GM23338 (cell line): Measurements from ENCODE around the gene IL17RB. TPM values are rescaled to one million over a fixed set of nuclear protein-coding genes. Genes with fewer than 3 reads are reported as not detected.
A peak's percentile ranks its signal among the peaks of the same experiment; 100 is the strongest.

ENCODE experiments used
- ATAC-seq: fragments of 200-7000 bp; cut with Tn5 transposase; 3 replicates; pipeline ENCODE4 v1.9.1; 2020
- DNase-seq: peaks from one replicate; pipeline ENCODE4 v3.0.0-alpha.2; 2015; ENCODE audit warnings: low spot score
- H2AFZ ChIP-seq: fragments of 200-600 bp; sonication (generic); 2 replicates; pipeline ENCODE4 v1.8.0; 2016; ENCODE audit warnings: antibody characterized with exemption, mild to moderate bottlenecking, moderate library complexity
- H3F3A ChIP-seq: fragments of 200-600 bp; sonication (generic); replicated peaks from 2 replicates; pipeline ENCODE4 v1.8.0; 2017; ENCODE audit warnings: antibody characterized with exemption, mixed run types, low read depth
- H3K27ac ChIP-seq: fragments of 200-600 bp; sonication (generic); 2 replicates; pipeline ENCODE4 v1.6.1; 2016; ENCODE audit warnings: low read depth
- H3K27me3 ChIP-seq: fragments of 200-600 bp; sonication (generic); 2 replicates; pipeline ENCODE4 v1.8.0; 2016; ENCODE audit warnings: mild to moderate bottlenecking, mixed run types, moderate library complexity; ENCODE audit not compliant: insufficient read depth
- H3K36me3 ChIP-seq: fragments of 200-600 bp; sonication (generic); 2 replicates; pipeline ENCODE4 v1.8.0; 2016; ENCODE audit warnings: mild to moderate bottlenecking; ENCODE audit not compliant: insufficient read depth
- H3K4me1 ChIP-seq: fragments of 200-600 bp; sonication (generic); 2 replicates; pipeline ENCODE4 v1.8.0; 2016; ENCODE audit warnings: mild to moderate bottlenecking, moderate library complexity; ENCODE audit not compliant: insufficient read depth
- H3K4me2 ChIP-seq: fragments of 200-600 bp; sonication (generic); 2 replicates; pipeline ENCODE4 v1.7.1; 2017; ENCODE audit warnings: mixed run types
- H3K4me3 ChIP-seq: fragments of 200-600 bp; sonication (generic); 2 replicates; pipeline ENCODE4 v1.6.1; 2016; ENCODE audit warnings: mixed run types
- H3K79me2 ChIP-seq: fragments of 200-600 bp; sonication (generic); replicated peaks from 2 replicates; pipeline ENCODE4 v1.8.0; 2017; ENCODE audit warnings: mild to moderate bottlenecking; ENCODE audit not compliant: insufficient read depth
- H3K9me2 ChIP-seq: fragments of 200-600 bp; sonication (generic); 2 replicates; pipeline ENCODE4 v1.8.0; 2017; ENCODE audit not compliant: insufficient read depth
- H4K20me1 ChIP-seq: fragments of 200-600 bp; sonication (generic); replicated peaks from 2 replicates; pipeline ENCODE4 v1.8.0; 2017; ENCODE audit warnings: mild to moderate bottlenecking; ENCODE audit not compliant: insufficient read depth
- H3K27ac Mint-ChIP-seq: 2 replicates; pipeline ENCODE4 v1.8.0; 2020; ENCODE audit warnings: inconsistent platforms, mild to moderate bottlenecking, moderate library complexity, mixed read lengths
- H3K27me3 Mint-ChIP-seq: 3 replicates; pipeline ENCODE4 v1.8.0; 2022; ENCODE audit warnings: low read depth, mild to moderate bottlenecking, moderate library complexity, mixed read lengths, inconsistent platforms; ENCODE audit not compliant: insufficient read depth, poor library complexity
- H3K36me3 Mint-ChIP-seq: 3 replicates; pipeline ENCODE4 v1.8.0; 2021; ENCODE audit warnings: low read depth, mild to moderate bottlenecking, inconsistent platforms, moderate library complexity, mixed read lengths
- H3K4me1 Mint-ChIP-seq: 3 replicates; pipeline ENCODE4 v1.8.0; 2020; ENCODE audit warnings: mild to moderate bottlenecking, inconsistent platforms, mixed read lengths
- H3K4me3 Mint-ChIP-seq: 3 replicates; pipeline ENCODE4 v1.8.0; 2021; ENCODE audit warnings: moderate library complexity, mild to moderate bottlenecking, inconsistent platforms, mixed read lengths
- H3K9me3 Mint-ChIP-seq: 3 replicates; pipeline ENCODE4 v1.8.0; 2020; ENCODE audit warnings: moderate library complexity, mild to moderate bottlenecking, inconsistent platforms, mixed read lengths
- ETS1 ChIP-seq: IDR thresholded peaks from 2 replicates; pipeline ENCODE4 v1.6.1; 2016; ENCODE audit warnings: antibody characterized with exemption
- EZH2phosphoT487 ChIP-seq: fragments of 200-600 bp; sonication (generic); IDR thresholded peaks from one replicate; pipeline ENCODE4 v1.8.1; 2018; ENCODE audit warnings: antibody characterized with exemption; ENCODE audit not compliant: unreplicated experiment
- JUNB ChIP-seq: IDR thresholded peaks from one replicate; pipeline ENCODE4 v1.6.1; 2016; ENCODE audit warnings: antibody characterized with exemption; ENCODE audit not compliant: unreplicated experiment
- POLR2AphosphoS5 ChIP-seq: IDR thresholded peaks from 2 replicates; pipeline ENCODE4 v1.6.1; 2016; ENCODE audit warnings: antibody characterized with exemption, low read depth
- REST ChIP-seq: IDR thresholded peaks from one replicate; pipeline ENCODE4 v1.6.1; 2018; ENCODE audit warnings: antibody characterized with exemption; ENCODE audit not compliant: unreplicated experiment
- STAT1 ChIP-seq: IDR thresholded peaks from one replicate; pipeline ENCODE4 v1.6.1; 2016; ENCODE audit warnings: antibody characterized with exemption; ENCODE audit not compliant: unreplicated experiment
- ZNF114 ChIP-seq: fragments of 250-450 bp; sonication (Bioruptor Pico); IDR thresholded peaks from 2 replicates; pipeline ENCODE4 v1.5.0; 2020; ENCODE audit warnings: mild to moderate bottlenecking, moderate library complexity
- ZNF331 ChIP-seq: fragments of 250-450 bp; sonication (Bioruptor Pico); IDR thresholded peaks from 2 replicates; pipeline ENCODE4 v1.5.0; 2020; ENCODE audit warnings: low read depth, mild to moderate bottlenecking, moderate library complexity
- ZNF462 ChIP-seq: fragments of 250-450 bp; sonication (Bioruptor Pico); IDR thresholded peaks from 2 replicates; pipeline ENCODE4 v1.5.0; 2020; ENCODE audit warnings: mild to moderate bottlenecking, moderate library complexity
- polyA plus RNA-seq: library from polyadenylated mRNA; unstranded; fragments of >200 nt; fragmentation: Nextera tagmentation; extraction: Ambion mirVana; gene quantifications from 2 replicates; pipeline ENCODE4 v1.2.1, GENCODE V29; 2016
- total RNA-seq: library from RNA; depleted of rRNA; stranded (reverse); fragments of >200 nt; shearing (Covaris generic); gene quantifications from 2 replicates; pipeline ENCODE4 v1.2.3, GENCODE V29; 2014

IL17RB gene
- total and polyA plus RNA-seq, 2 experiments from 2014 or later = 5.7 to 6.9 TPM

- Histone ChIP-seq H3K27ac (peak within 1 kb of the TSS; percentile 94), H3K4me3 (peak within 1 kb of the TSS; percentile 70), H3K4me1 (peaks cover 7% of the 10 kb centered on the region; the same call in 1 of the 2 replicates), H3K4me2 (peak within 1 kb of the TSS; percentile 87), H3K36me3 (peaks cover 44% of the 10 kb centered on the region), H3F3A (no peaks in the 10 kb centered on the region), H3K79me2 (peaks cover 9% of the 10 kb centered on the region), H3K9me2 (no peaks in the 10 kb centered on the region), H2AFZ (peak within 1 kb of the TSS; percentile 79; the same call in 1 of the 2 replicates), H4K20me1 (peaks cover 11% of the 10 kb centered on the region; the same call in 1 of the 2 replicates), H3K27me3 (no peaks in the 10 kb centered on the region)
- Mint-ChIP-seq H3K4me1 (peaks cover 12% of the 10 kb centered on the region), H3K36me3 (peaks cover 47% of the 10 kb centered on the region), H3K4me3 (peak within 1 kb of the TSS; percentile 97), H3K27me3 (peaks cover 7% of the 10 kb centered on the region), H3K9me3 (no peaks in the 10 kb centered on the region), H3K27ac (peak within 1 kb of the TSS; percentile 98)
- peak; percentile 90 for DNase-seq
- TF ChIP-seq ZNF331 (CRISPR knock-in tag) (no peak), ETS1 (peak; percentile 76; the same call in 1 of the 2 replicates), EZH2phosphoT487 (no peak), ZNF114 (CRISPR knock-in tag) (no peak), JUNB (no peak), POLR2AphosphoS5 (peak; percentile 97), STAT1 (no peak), REST (no peak)
- ATAC-seq = peak; percentile 92
Observed at GRCh38 chr3:53881691-53882593, 35.6 kb downstream of the IL17RB start, which contains the start of gene ACTR8. ACTR8 (minus strand) TSS chr3:53882152; CDS start chr3:53882101, 51 bp downstream.

GRCh38 chr3:53883008-53883407 is 36.6 kb downstream of the IL17RB start:
- H3K9me3 Mint-ChIP-seq = no peaks in the 10 kb centered on the region
- TF ChIP-seq STAT1 (no peak), ZNF462 (CRISPR knock-in tag) (no peak)

More at GRCh38 chr3:53883008-53883407, 36.6 kb downstream of the IL17RB start:
- peaks cover 7% of the 10 kb centered on the region for H3K27me3 Mint-ChIP-seq
- H3K27ac Mint-ChIP-seq = no peak overlapping the region
- DNase-seq (no peak), ATAC-seq (no peak)
- no peak overlapping the region for H3K27ac ChIP-seq
- no peak overlapping the region for H3K4me3 ChIP-seq
- H3F3A ChIP-seq = no peaks in the 10 kb centered on the region
- peaks cover 42% of the 10 kb centered on the region for H3K36me3 Mint-ChIP-seq
- H3K36me3 ChIP-seq = peaks cover 41% of the 10 kb centered on the region
- no peaks in the 10 kb centered on the region for H3K27me3 ChIP-seq
- peak overlapping the region; percentile 97 for H3K4me3 Mint-ChIP-seq
- H3K4me2 ChIP-seq = no peak overlapping the region
- H3K9me2 ChIP-seq = no peaks in the 10 kb centered on the region
- H4K20me1 ChIP-seq = peaks cover 11% of the 10 kb centered on the region
- H2AFZ ChIP-seq = no peak overlapping the region
- H3K4me1 ChIP-seq = peaks cover 7% of the 10 kb centered on the region; the same call in 1 of the 2 replicates
- peaks cover 12% of the 10 kb centered on the region for H3K4me1 Mint-ChIP-seq
- H3K79me2 ChIP-seq = peaks cover 20% of the 10 kb centered on the region
